A549 (cell line): ENCODE results near the gene DMPK.

Experiments
- CTCF ChIP-seq: fragments of >200 bp; sonication (Bioruptor Twin); formaldehyde crosslinking; IDR thresholded peaks from 3 replicates; pipeline ENCODE4 v1.5.1; 2016
- KDM5A ChIP-seq: fragments of 200-600 bp; sonication (generic); IDR thresholded peaks from 2 replicates; pipeline ENCODE4 v1.6.1; 2016; ENCODE audit warnings: antibody characterized with exemption, mild to moderate bottlenecking
- POLR2A ChIP-seq: IDR thresholded peaks from 2 replicates; pipeline ENCODE4 v1.6.1; 2012; ENCODE audit warnings: mild to moderate bottlenecking, low read length
- REST ChIP-seq: fragments of 200-600 bp; sonication (generic); IDR thresholded peaks from 2 replicates; pipeline ENCODE4 v1.6.1; 2016; ENCODE audit warnings: antibody characterized with exemption, mild to moderate bottlenecking, moderate library complexity
- RFX5 ChIP-seq: fragments of 450-650 bp; IDR thresholded peaks from 2 replicates; pipeline ENCODE4 v1.7.1; 2014; ENCODE audit warnings: antibody characterized with exemption, mild to moderate bottlenecking, moderate library complexity
- ZNF302 ChIP-seq: fragments of 250-450 bp; sonication (Bioruptor Pico); IDR thresholded peaks from 2 replicates; pipeline ENCODE4 v1.9.0; 2021; ENCODE audit warnings: inconsistent platforms, mild to moderate bottlenecking, moderate library complexity

- TF ChIP-seq CTCF (no peak), ZNF302 (no peak), KDM5A (no peak), REST (no peak), POLR2A (no peak), RFX5 (no peak)
Observed at GRCh38 chr19:45794627-45795026, 12.3 kb upstream of the DMPK start.
